Hepatocyte (in vitro differentiated cells): ENCODE results near the gene PRXL2B. TPM values are rescaled to one million over a fixed set of nuclear protein-coding genes. Genes with fewer than 3 reads are reported as not detected.

Experiments
- DNase-seq: peaks from one replicate; pipeline ENCODE4 v3.0.0-alpha.2; 2016; ENCODE audit warnings: low spot score
- H2AFZ ChIP-seq: fragments of 200-600 bp; sonication (generic); 2 replicates; pipeline ENCODE4 v1.6.0; 2016; ENCODE audit warnings: antibody characterized with exemption, mild to moderate bottlenecking
- H3K27ac ChIP-seq: fragments of 200-600 bp; sonication (generic); 2 replicates; pipeline ENCODE4 v1.5.1; 2016; ENCODE audit warnings: mild to moderate bottlenecking
- H3K27me3 ChIP-seq: fragments of 200-600 bp; sonication (generic); 2 replicates; pipeline ENCODE4 v1.6.1; 2016
- H3K36me3 ChIP-seq: fragments of 200-600 bp; sonication (generic); replicated peaks from 2 replicates; pipeline ENCODE4 v1.5.1; 2016; ENCODE audit warnings: low read depth; ENCODE audit not compliant: insufficient read depth
- H3K4me1 ChIP-seq: fragments of 200-600 bp; sonication (generic); 2 replicates; pipeline ENCODE4 v1.5.1; 2016; ENCODE audit warnings: mild to moderate bottlenecking, moderate library complexity; ENCODE audit not compliant: insufficient read depth
- H3K4me2 ChIP-seq: fragments of 200-600 bp; sonication (generic); 2 replicates; pipeline ENCODE4 v1.6.0; 2016
- H3K4me3 ChIP-seq: fragments of 200-600 bp; sonication (generic); 2 replicates; pipeline ENCODE4 v1.5.1; 2016; ENCODE audit warnings: mild to moderate bottlenecking
- H3K79me2 ChIP-seq: fragments of 200-600 bp; sonication (generic); 2 replicates; pipeline ENCODE4 v1.6.0; 2017; ENCODE audit warnings: mild to moderate bottlenecking
- H3K9me2 ChIP-seq: fragments of 200-600 bp; sonication (generic); replicated peaks from 2 replicates; pipeline ENCODE4 v1.6.0; 2017; ENCODE audit warnings: mild to moderate bottlenecking; ENCODE audit not compliant: insufficient read depth
- H3K9me3 ChIP-seq: fragments of 200-600 bp; sonication (generic); 2 replicates; pipeline ENCODE4 v1.5.1; 2016; ENCODE audit warnings: low read depth, mild to moderate bottlenecking
- H4K20me1 ChIP-seq: fragments of 200-600 bp; sonication (generic); 2 replicates; pipeline ENCODE4 v1.6.0; 2016; ENCODE audit warnings: mild to moderate bottlenecking; ENCODE audit not compliant: insufficient read depth, poor library complexity, severe bottlenecking
- EZH2 ChIP-seq: fragments of 200-600 bp; sonication (generic); IDR thresholded peaks from 2 replicates; pipeline ENCODE4 v1.6.1; 2016; ENCODE audit warnings: antibody characterized with exemption, mild to moderate bottlenecking, borderline replicate concordance
- EZH2phosphoT487 ChIP-seq: fragments of 200-600 bp; sonication (generic); IDR thresholded peaks from one replicate; pipeline ENCODE4 v1.6.1; 2018; ENCODE audit warnings: antibody characterized with exemption, mild to moderate bottlenecking, low read depth, moderate library complexity; ENCODE audit not compliant: unreplicated experiment, severe bottlenecking
- WGBS: methylation state at CpG from one replicate; pipeline ENCODE4 v1.1.6; 2016; ENCODE audit warnings: low lambda C conversion rate; ENCODE audit errors: missing lambda C conversion rate; 5-methylcytosine and 5-hydroxymethylcytosine counted together
- polyA plus RNA-seq: library from polyadenylated mRNA; unstranded; fragments of >200 nt; fragmentation: Nextera tagmentation; extraction: Ambion mirVana; gene quantifications from 2 replicates; pipeline ENCODE4 v1.2.1, GENCODE V29; 2016
- total RNA-seq: library from RNA; depleted of rRNA; stranded (reverse); fragments of >200 nt; gene quantifications from 2 replicates; pipeline ENCODE4 v1.2.3, GENCODE V29; 2014
- TF ChIP-seq, protein P1 (sequence below): fragments of 200-600 bp; sonication (generic); IDR thresholded peaks from 2 replicates; pipeline ENCODE4 v1.5.1; 2016; ENCODE audit warnings: antibody characterized with exemption, mild to moderate bottlenecking; ENCODE audit not compliant: poor library complexity

The PRXL2B gene, protein sequence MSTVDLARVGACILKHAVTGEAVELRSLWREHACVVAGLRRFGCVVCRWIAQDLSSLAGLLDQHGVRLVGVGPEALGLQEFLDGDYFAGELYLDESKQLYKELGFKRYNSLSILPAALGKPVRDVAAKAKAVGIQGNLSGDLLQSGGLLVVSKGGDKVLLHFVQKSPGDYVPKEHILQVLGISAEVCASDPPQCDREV
- 21.4 and 36.7 TPM in 2 replicates for total RNA-seq
- polyA plus RNA-seq = 39.6 and 41.4 TPM in 2 replicates

GRCh38 chr1:2586154-2587070 is at the start of gene PRXL2B:
Gene PRXL2B (plus strand): TSS chr1:2586777. CDS start chr1:2586886, 109 bp downstream.
- WGBS = 0% methylated on average over 20 of the region's 107 CpGs
- TF ChIP-seq EZH2phosphoT487 (no peak), EZH2 (no peak)
- TF ChIP-seq, protein P1, sequence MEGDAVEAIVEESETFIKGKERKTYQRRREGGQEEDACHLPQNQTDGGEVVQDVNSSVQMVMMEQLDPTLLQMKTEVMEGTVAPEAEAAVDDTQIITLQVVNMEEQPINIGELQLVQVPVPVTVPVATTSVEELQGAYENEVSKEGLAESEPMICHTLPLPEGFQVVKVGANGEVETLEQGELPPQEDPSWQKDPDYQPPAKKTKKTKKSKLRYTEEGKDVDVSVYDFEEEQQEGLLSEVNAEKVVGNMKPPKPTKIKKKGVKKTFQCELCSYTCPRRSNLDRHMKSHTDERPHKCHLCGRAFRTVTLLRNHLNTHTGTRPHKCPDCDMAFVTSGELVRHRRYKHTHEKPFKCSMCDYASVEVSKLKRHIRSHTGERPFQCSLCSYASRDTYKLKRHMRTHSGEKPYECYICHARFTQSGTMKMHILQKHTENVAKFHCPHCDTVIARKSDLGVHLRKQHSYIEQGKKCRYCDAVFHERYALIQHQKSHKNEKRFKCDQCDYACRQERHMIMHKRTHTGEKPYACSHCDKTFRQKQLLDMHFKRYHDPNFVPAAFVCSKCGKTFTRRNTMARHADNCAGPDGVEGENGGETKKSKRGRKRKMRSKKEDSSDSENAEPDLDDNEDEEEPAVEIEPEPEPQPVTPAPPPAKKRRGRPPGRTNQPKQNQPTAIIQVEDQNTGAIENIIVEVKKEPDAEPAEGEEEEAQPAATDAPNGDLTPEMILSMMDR = no peak
- peak; percentile 100 for DNase-seq
- Histone ChIP-seq H3K9me2 (no peaks in the 10 kb centered on the region), H4K20me1 (no peaks in the 10 kb centered on the region), H3K4me3 (peak within 1 kb of the TSS; percentile 53), H3K27ac (peak within 1 kb of the TSS; percentile 97), H3K4me2 (peak within 1 kb of the TSS; percentile 98), H3K79me2 (peaks cover 10% of the 10 kb centered on the region), H3K4me1 (peaks cover 26% of the 10 kb centered on the region), H2AFZ (peak within 1 kb of the TSS; percentile 29), H3K36me3 (no peaks in the 10 kb centered on the region), H3K27me3 (no peaks in the 10 kb centered on the region), H3K9me3 (no peaks in the 10 kb centered on the region)

GRCh38 chr1:2537784-2538115 is 48.8 kb upstream of the PRXL2B start:
- Histone ChIP-seq H4K20me1 (no peaks in the 10 kb centered on the region), H3K9me3 (no peaks in the 10 kb centered on the region), H3K27me3 (peaks cover 1% of the 10 kb centered on the region), H3K9me2 (no peaks in the 10 kb centered on the region), H3K27ac (no peak overlapping the region), H3K36me3 (no peaks in the 10 kb centered on the region), H3K4me3 (no peak overlapping the region), H2AFZ (no peak overlapping the region), H3K4me1 (peaks cover 21% of the 10 kb centered on the region), H3K4me2 (no peak overlapping the region), H3K79me2 (no peaks in the 10 kb centered on the region)
- no peak for DNase-seq
- WGBS = 77% methylated on average over 9 of the region's 9 CpGs
- TF ChIP-seq, protein P1 = no peak
- no peak for TF ChIP-seq EZH2
- TF ChIP-seq EZH2phosphoT487 = no peak

DNA sequence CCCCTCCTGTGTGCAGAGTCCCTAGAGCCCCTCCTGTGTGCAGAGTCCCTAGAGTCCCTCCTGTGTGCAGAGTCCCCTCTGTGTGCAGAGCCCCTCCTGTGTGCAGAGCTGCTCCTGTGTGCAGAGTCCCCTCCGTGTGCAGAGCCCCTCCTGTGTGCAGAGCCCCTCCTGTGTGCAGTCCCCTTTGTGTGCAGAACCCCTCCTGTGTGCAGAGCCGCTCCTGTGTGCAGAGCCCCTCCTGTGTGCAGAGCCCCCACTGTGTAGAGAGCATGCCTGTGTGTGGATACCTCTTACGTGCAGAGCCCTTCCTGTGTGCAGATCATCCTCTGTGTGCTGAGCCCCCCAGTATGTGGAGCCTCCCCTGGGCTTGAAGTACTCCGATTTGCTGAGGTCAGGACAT is 48.2 kb upstream of the PRXL2B start:
- WGBS = 84% methylated on average over 4 of the region's 4 CpGs
- H3K9me3 ChIP-seq = no peaks in the 10 kb centered on the region

More for the DNA sequence above, 48.2 kb upstream of the PRXL2B start:
- Histone ChIP-seq H3K27me3 (no peaks in the 10 kb centered on the region), H3K27ac (no peak overlapping the region), H2AFZ (no peak overlapping the region), H3K9me2 (no peaks in the 10 kb centered on the region), H4K20me1 (no peaks in the 10 kb centered on the region), H3K4me2 (no peak overlapping the region), H3K79me2 (no peaks in the 10 kb centered on the region), H3K36me3 (no peaks in the 10 kb centered on the region), H3K4me1 (peaks cover 21% of the 10 kb centered on the region), H3K4me3 (no peak overlapping the region)
- TF ChIP-seq EZH2 = no peak
- no peak for TF ChIP-seq EZH2phosphoT487
- TF ChIP-seq, protein P1 = no peak
- no peak for DNase-seq
